WTC11 (cell line): ENCODE measurements around the gene SPATA17. TPM values are rescaled to one million over a fixed set of nuclear protein-coding genes. Genes with fewer than 3 reads are reported as not detected.

Source experiments
- ATAC-seq: fragments of 200-7000 bp; cut with Tn5 transposase; 2 replicates; pipeline ENCODE4 v1.10.0; 2021; ENCODE audit warnings: mild to moderate bottlenecking, moderate library complexity
- CTCF ChIA-PET: fragments of 300-600 bp; sonication (Branson Sonifier 250); formaldehyde crosslinking; loops from one replicate; lab custom pipeline; 2021; ENCODE audit warnings: antibody characterized with exemption; lab: Charles Lee
- POLR2A ChIA-PET: fragments of 350-600 bp; sonication (Branson Sonifier 250); formaldehyde crosslinking; loops from one replicate; lab custom pipeline; 2021; ENCODE audit warnings: antibody characterized with exemption; lab: Charles Lee
- DNase-seq: peaks from one replicate; pipeline ENCODE4 v3.0.0; 2021; ENCODE audit warnings: low spot score
- H3K27ac Mint-ChIP-seq: 2 replicates; pipeline ENCODE4 v1.8.0; 2021; ENCODE audit warnings: mixed read lengths
- H3K27me3 Mint-ChIP-seq: 2 replicates; pipeline ENCODE4 v1.8.0; 2021; ENCODE audit warnings: low read depth, mild to moderate bottlenecking, moderate library complexity, mixed read lengths
- H3K36me3 Mint-ChIP-seq: 2 replicates; pipeline ENCODE4 v1.8.0; 2021; ENCODE audit warnings: mixed read lengths
- H3K4me1 Mint-ChIP-seq: 2 replicates; pipeline ENCODE4 v1.8.0; 2022; ENCODE audit warnings: mixed read lengths
- H3K4me3 Mint-ChIP-seq: 2 replicates; pipeline ENCODE4 v1.8.0; 2021; ENCODE audit warnings: mild to moderate bottlenecking, moderate library complexity, mixed read lengths
- H3K9me3 Mint-ChIP-seq: 2 replicates; pipeline ENCODE4 v1.8.0; 2021; ENCODE audit warnings: mixed read lengths
- AFF4 ChIP-seq: sonication (generic); formaldehyde crosslinking; IDR thresholded peaks from 2 replicates; pipeline ENCODE4 v1.8.1; 2023; ENCODE audit warnings: mild to moderate bottlenecking, missing genetic modification reagents, borderline replicate concordance
- ATF1 ChIP-seq: sonication (generic); formaldehyde crosslinking; IDR thresholded peaks from 2 replicates; pipeline ENCODE4 v1.8.1; 2023; ENCODE audit warnings: mild to moderate bottlenecking, moderate library complexity, missing genetic modification reagents
- CTCF ChIP-seq: fragments of 200-600 bp; IDR thresholded peaks from 2 replicates; pipeline ENCODE4 v1.8.0; 2022; ENCODE audit warnings: antibody characterized with exemption
- ETV6 ChIP-seq: sonication (generic); formaldehyde crosslinking; IDR thresholded peaks from 2 replicates; pipeline ENCODE4 v1.8.1; 2022; ENCODE audit warnings: mild to moderate bottlenecking, missing genetic modification reagents
- FOXK1 ChIP-seq: sonication (generic); formaldehyde crosslinking; IDR thresholded peaks from 2 replicates; pipeline ENCODE4 v1.8.0; 2022; ENCODE audit warnings: mild to moderate bottlenecking, moderate library complexity, missing genetic modification reagents
- GRHL2 ChIP-seq: fragments of 250-450 bp; sonication (Bioruptor Pico); IDR thresholded peaks from 2 replicates; pipeline ENCODE4 v1.8.0; 2022; ENCODE audit warnings: mild to moderate bottlenecking, moderate library complexity; ENCODE audit not compliant: insufficient replicate concordance, severe bottlenecking
- GTF2I ChIP-seq: fragments of 250-450 bp; sonication (Bioruptor Pico); conservative IDR thresholded peaks from 2 replicates; pipeline ENCODE4 v1.4.0; 2021; ENCODE audit warnings: mild to moderate bottlenecking
- IRF1 ChIP-seq: sonication (generic); formaldehyde crosslinking; IDR thresholded peaks from 2 replicates; pipeline ENCODE4 v1.8.0; 2023; ENCODE audit warnings: missing genetic modification reagents
- MLX ChIP-seq: sonication (generic); formaldehyde crosslinking; IDR thresholded peaks from 2 replicates; pipeline ENCODE4 v1.8.1; 2023; ENCODE audit warnings: mild to moderate bottlenecking, missing genetic modification reagents, moderate library complexity
- MYBL2 ChIP-seq: sonication (generic); formaldehyde crosslinking; IDR thresholded peaks from 2 replicates; pipeline ENCODE4 v1.8.1; 2023; ENCODE audit warnings: mild to moderate bottlenecking, moderate library complexity, missing genetic modification reagents
- NFE2L1 ChIP-seq: sonication (generic); formaldehyde crosslinking; IDR thresholded peaks from 2 replicates; pipeline ENCODE4 v1.8.1; 2023; ENCODE audit warnings: missing genetic modification reagents
- NFYB ChIP-seq: sonication (generic); formaldehyde crosslinking; conservative IDR thresholded peaks from 2 replicates; pipeline ENCODE4 v1.8.0; 2022; ENCODE audit warnings: low read depth, missing genetic modification reagents
- NR2C2 ChIP-seq: sonication (generic); formaldehyde crosslinking; IDR thresholded peaks from 2 replicates; pipeline ENCODE4 v1.8.0; 2022; ENCODE audit warnings: mild to moderate bottlenecking, missing genetic modification reagents
- NR3C1 ChIP-seq: sonication (generic); formaldehyde crosslinking; conservative IDR thresholded peaks from 2 replicates; pipeline ENCODE4 v1.8.1; 2023; ENCODE audit warnings: low read depth, mild to moderate bottlenecking, missing genetic modification reagents
- PRDM15 ChIP-seq: sonication (generic); formaldehyde crosslinking; IDR thresholded peaks from 2 replicates; pipeline ENCODE4 v1.8.0; 2022; ENCODE audit warnings: missing genetic modification reagents
- SOX15 ChIP-seq: fragments of 250-450 bp; sonication (Bioruptor Pico); IDR thresholded peaks from 2 replicates; pipeline ENCODE4 v1.9.0; 2021; ENCODE audit warnings: mild to moderate bottlenecking
- TEAD4 ChIP-seq: sonication (generic); formaldehyde crosslinking; IDR thresholded peaks from 2 replicates; pipeline ENCODE4 v1.8.0; 2022; ENCODE audit warnings: mild to moderate bottlenecking, missing genetic modification reagents
- ZNF138 ChIP-seq: sonication (generic); formaldehyde crosslinking; conservative IDR thresholded peaks from 2 replicates; pipeline ENCODE4 v1.8.1; 2022; ENCODE audit warnings: mild to moderate bottlenecking, moderate library complexity, missing genetic modification reagents
- total RNA-seq: library from RNA; stranded (reverse); gene quantifications from 3 replicates; pipeline ENCODE4 v1.2.3, GENCODE V29; 2021
- TF ChIP-seq, protein P1 (sequence below): fragments of 250-450 bp; sonication (Bioruptor Pico); IDR thresholded peaks from 2 replicates; pipeline ENCODE4 v1.8.0; 2021; ENCODE audit warnings: mild to moderate bottlenecking
- TF ChIP-seq, protein P2 (sequence below): fragments of 250-450 bp; sonication (Bioruptor Pico); IDR thresholded peaks from 2 replicates; pipeline ENCODE4 v1.9.0; 2021; ENCODE audit warnings: mild to moderate bottlenecking

SPATA17 gene
- total RNA-seq, 1 experiment from 2014 or later, result 1.3 TPM

GRCh38 chr1:217839161-217839560 is 208.0 kb downstream of the SPATA17 start:
- POLR2A ChIA-PET, result no interaction called here
- DNase-seq (no peak), ATAC-seq (no peak)
- TF ChIP-seq NFE2L1 (CRISPR knock-in tag) (no peak), AFF4 (CRISPR knock-in tag) (no peak), GRHL2 (no peak), TEAD4 (CRISPR knock-in tag) (no peak), MLX (CRISPR knock-in tag) (no peak), ZNF138 (no peak)
- no peaks in the 10 kb centered on the region for H3K9me3 Mint-ChIP-seq
- no peak overlapping the region for H3K4me3 Mint-ChIP-seq
- no peaks in the 10 kb centered on the region for H3K27me3 Mint-ChIP-seq
- no peak overlapping the region for H3K27ac Mint-ChIP-seq
- H3K36me3 Mint-ChIP-seq, result no peaks in the 10 kb centered on the region
- no peaks in the 10 kb centered on the region for H3K4me1 Mint-ChIP-seq
- CTCF ChIA-PET, result no interaction called here

- H3K27me3 Mint-ChIP-seq, result no peaks in the 10 kb centered on the region
- no peak for TF ChIP-seq NFYB
- TF ChIP-seq PRDM15 (CRISPR knock-in tag), result no peak
- no peak for TF ChIP-seq GTF2I
- TF ChIP-seq IRF1 (CRISPR knock-in tag), result no peak
- TF ChIP-seq MYBL2 (CRISPR knock-in tag), result no peak
- no peak for TF ChIP-seq ATF1
- TF ChIP-seq SOX15 (CRISPR knock-in tag), result no peak
- no peak for TF ChIP-seq ETV6
- no peak for TF ChIP-seq NFE2L1 (CRISPR knock-in tag)
- TF ChIP-seq NR2C2 (CRISPR knock-in tag), result no peak
- TF ChIP-seq FOXK1, result no peak
- no peak for TF ChIP-seq CTCF
- TF ChIP-seq, protein P1, sequence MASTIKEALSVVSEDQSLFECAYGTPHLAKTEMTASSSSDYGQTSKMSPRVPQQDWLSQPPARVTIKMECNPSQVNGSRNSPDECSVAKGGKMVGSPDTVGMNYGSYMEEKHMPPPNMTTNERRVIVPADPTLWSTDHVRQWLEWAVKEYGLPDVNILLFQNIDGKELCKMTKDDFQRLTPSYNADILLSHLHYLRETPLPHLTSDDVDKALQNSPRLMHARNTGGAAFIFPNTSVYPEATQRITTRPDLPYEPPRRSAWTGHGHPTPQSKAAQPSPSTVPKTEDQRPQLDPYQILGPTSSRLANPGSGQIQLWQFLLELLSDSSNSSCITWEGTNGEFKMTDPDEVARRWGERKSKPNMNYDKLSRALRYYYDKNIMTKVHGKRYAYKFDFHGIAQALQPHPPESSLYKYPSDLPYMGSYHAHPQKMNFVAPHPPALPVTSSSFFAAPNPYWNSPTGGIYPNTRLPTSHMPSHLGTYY (CRISPR knock-in tag), result no peak
- no peak for TF ChIP-seq NR3C1
- TF ChIP-seq, protein P2, sequence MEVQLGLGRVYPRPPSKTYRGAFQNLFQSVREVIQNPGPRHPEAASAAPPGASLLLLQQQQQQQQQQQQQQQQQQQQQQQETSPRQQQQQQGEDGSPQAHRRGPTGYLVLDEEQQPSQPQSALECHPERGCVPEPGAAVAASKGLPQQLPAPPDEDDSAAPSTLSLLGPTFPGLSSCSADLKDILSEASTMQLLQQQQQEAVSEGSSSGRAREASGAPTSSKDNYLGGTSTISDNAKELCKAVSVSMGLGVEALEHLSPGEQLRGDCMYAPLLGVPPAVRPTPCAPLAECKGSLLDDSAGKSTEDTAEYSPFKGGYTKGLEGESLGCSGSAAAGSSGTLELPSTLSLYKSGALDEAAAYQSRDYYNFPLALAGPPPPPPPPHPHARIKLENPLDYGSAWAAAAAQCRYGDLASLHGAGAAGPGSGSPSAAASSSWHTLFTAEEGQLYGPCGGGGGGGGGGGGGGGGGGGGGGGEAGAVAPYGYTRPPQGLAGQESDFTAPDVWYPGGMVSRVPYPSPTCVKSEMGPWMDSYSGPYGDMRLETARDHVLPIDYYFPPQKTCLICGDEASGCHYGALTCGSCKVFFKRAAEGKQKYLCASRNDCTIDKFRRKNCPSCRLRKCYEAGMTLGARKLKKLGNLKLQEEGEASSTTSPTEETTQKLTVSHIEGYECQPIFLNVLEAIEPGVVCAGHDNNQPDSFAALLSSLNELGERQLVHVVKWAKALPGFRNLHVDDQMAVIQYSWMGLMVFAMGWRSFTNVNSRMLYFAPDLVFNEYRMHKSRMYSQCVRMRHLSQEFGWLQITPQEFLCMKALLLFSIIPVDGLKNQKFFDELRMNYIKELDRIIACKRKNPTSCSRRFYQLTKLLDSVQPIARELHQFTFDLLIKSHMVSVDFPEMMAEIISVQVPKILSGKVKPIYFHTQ (CRISPR knock-in tag), result no peak
- no peaks in the 10 kb centered on the region for H3K36me3 Mint-ChIP-seq
- H3K4me3 Mint-ChIP-seq, result no peak overlapping the region
- DNase-seq, result no peak
- no peaks in the 10 kb centered on the region for H3K9me3 Mint-ChIP-seq
- no peak overlapping the region for H3K27ac Mint-ChIP-seq
- ATAC-seq, result no peak
- CTCF ChIA-PET, result no interaction called here
- POLR2A ChIA-PET, result no interaction called here
- H3K4me1 Mint-ChIP-seq, result peaks cover 16% of the 10 kb centered on the region
Observed at GRCh38 chr1:217846733-217847132, 215.6 kb downstream of the SPATA17 start.
